H1 (cell line): ENCODE data around the gene ARNT2. TPM values are rescaled to one million over a fixed set of nuclear protein-coding genes. Genes with fewer than 3 reads are reported as not detected.

Experiments
- KDM1A ChIP-seq: fragments of 200-600, 300-600 bp; sonication (generic); IDR thresholded peaks from 2 replicates; pipeline ENCODE4 v1.7.1; 2016; ENCODE audit warnings: mild to moderate bottlenecking, low read length, borderline replicate concordance
- polyA plus RNA-seq, 7 experiments: library from polyadenylated mRNA; depleted of rRNA in 3 of 7; stranded (reverse) in 5 of 7; unstranded in 2 of 7; fragments of >200 nt in 5 of 7; fragments of 200-250 nt in 2 of 7; gene quantifications; 1 replicate in 5 of 7; 2 replicates in 1 of 7; 4 replicates in 1 of 7; pipeline versions ENCODE4 v1.2.1 to v1.2.3, GENCODE V29; 2011 to 2013; ENCODE audit warnings: missing spikeins in 2 of 7, mixed read lengths in 2 of 7
- total RNA-seq: library from RNA; stranded (reverse); fragmentation: NEBNext Ultra II Directional; extraction: Animal tissue kit (Norgen Biotek cat#: 25700); gene quantifications from 2 replicates; pipeline ENCODE4 v1.2.1, GENCODE V29; 2021

ARNT2 gene
- total and polyA plus RNA-seq, 2 of the 8 experiments (the other 6 are each of a cell fraction or from before 2014, with no cell fraction given), result 9.5 to 14.6 TPM

- no peak for TF ChIP-seq KDM1A
Measured at GRCh38 chr15:80512726-80513660, 108.8 kb downstream of the ARNT2 start (continued).
